AG04449 (cell line): ENCODE results near the gene PLAAT1.
A peak's percentile ranks its signal among the peaks of the same experiment; 100 is the strongest.

Source experiments
- CTCF ChIA-PET: fragments of 350-600 bp; formaldehyde crosslinking; extraction: SDS; loops from one replicate; lab custom pipeline; 2021; ENCODE audit warnings: antibody characterized with exemption; lab: Yijun Ruan, JAX
- POLR2A ChIA-PET: fragments of 400-600, 350-600 bp; formaldehyde crosslinking; extraction: SDS; loops from one replicate; lab custom pipeline; 2020; ENCODE audit warnings: antibody characterized with exemption, inconsistent platforms; lab: Yijun Ruan, JAX
- DNase-seq: peaks from one replicate; pipeline ENCODE4 v3.0.0-alpha.2; 2010; ENCODE audit warnings: low read depth, low spot score
- H3K4me3 ChIP-seq: 2 replicates; pipeline ENCODE4 v1.5.1; 2011; ENCODE audit warnings: low read depth, mild to moderate bottlenecking, control low read depth, low read length
- CTCF ChIP-seq: IDR thresholded peaks from one replicate; pipeline ENCODE4 v1.5.1; 2011; ENCODE audit warnings: mild to moderate bottlenecking, moderate library complexity, low read length, control low read depth, inconsistent platforms; ENCODE audit not compliant: insufficient read depth; ENCODE audit errors: missing control alignments

PLAAT1 gene

GRCh38 chr3:193241716-193242115 lies 694 bp downstream of the PLAAT1 start:
- CTCF ChIA-PET: interaction anchor here (0.9 kb wide), 1 partner anchor 429 kb away, joined by 4 read pairs; no protein-coding TSS in a partner anchor
- peak overlapping the region; percentile 49 for H3K4me3 ChIP-seq
- no peak for DNase-seq
- POLR2A ChIA-PET: no interaction called here
- no peak for TF ChIP-seq CTCF

GRCh38 chr3:193243571-193243970 lies 2.5 kb downstream of the PLAAT1 start:
- TF ChIP-seq CTCF: no peak
- H3K4me3 ChIP-seq: no peak overlapping the region
- CTCF ChIA-PET: no interaction called here
- no peak for DNase-seq
- POLR2A ChIA-PET: no interaction called here

- H3K4me3 ChIP-seq: no peak overlapping the region
- CTCF ChIA-PET: no interaction called here
- POLR2A ChIA-PET: no interaction called here
- DNase-seq: no peak
- TF ChIP-seq CTCF: no peak
These were observed 7.9 kb downstream of the PLAAT1 start for GRCh38 chr3:193248848-193249468.

- no peak for DNase-seq
- CTCF ChIA-PET: no interaction called here
- TF ChIP-seq CTCF: no peak
- POLR2A ChIA-PET: no interaction called here
- H3K4me3 ChIP-seq: no peak overlapping the region
These were observed 9.5 kb downstream of the PLAAT1 start for GRCh38 chr3:193250492-193250891.

- CTCF ChIA-PET: no interaction called here
- DNase-seq: no peak
- TF ChIP-seq CTCF: no peak
- POLR2A ChIA-PET: no interaction called here
- H3K4me3 ChIP-seq: no peak overlapping the region
These were observed 13.1 kb downstream of the PLAAT1 start for GRCh38 chr3:193253986-193254660.

GRCh38 chr3:193261970-193262369 lies 20.9 kb downstream of the PLAAT1 start:
- no peak overlapping the region for H3K4me3 ChIP-seq
- TF ChIP-seq CTCF: no peak
- POLR2A ChIA-PET: no interaction called here
- CTCF ChIA-PET: no interaction called here
- DNase-seq: no peak
